ENCODE measurements around the gene RAB35. TPM values are rescaled to one million over a fixed set of nuclear protein-coding genes. Genes with fewer than 3 reads are reported as not detected.

RAB35 gene
- polyA plus RNA-seq, 4 donors, result 36.9 to 41.6 (median 39.2) TPM

DNA sequence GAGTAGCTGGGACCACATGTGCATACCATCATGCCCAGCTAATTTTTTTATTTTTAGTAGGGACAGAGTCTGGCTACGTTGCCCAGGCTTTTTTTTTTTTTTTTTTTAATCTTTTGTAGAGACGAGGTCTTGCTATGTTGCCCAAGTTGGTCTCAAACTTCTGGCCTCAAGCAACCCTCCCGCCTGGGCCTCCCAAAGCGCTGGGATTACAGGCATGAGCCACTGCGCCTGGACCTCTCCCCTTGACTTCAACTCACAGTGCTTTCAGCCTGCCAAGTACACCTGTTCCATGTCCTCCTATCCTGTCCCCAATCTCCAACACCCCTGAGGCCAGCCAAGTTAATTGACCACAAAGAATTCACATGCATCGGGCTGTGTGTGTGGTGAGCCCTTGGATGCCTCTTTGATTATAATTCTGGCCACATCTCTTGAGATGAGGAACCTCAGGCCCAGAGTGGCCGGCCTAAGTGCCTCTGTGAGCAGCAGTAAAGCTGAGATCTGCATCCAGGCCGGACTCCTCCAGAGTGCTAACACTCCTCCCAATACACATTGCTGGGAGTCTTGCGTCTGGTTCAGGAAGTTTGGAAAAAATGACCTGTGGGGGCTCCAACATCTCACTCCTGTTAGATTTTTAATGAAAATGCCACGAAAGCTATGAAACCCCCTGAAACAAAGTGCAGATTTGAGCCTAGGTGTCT, 6.8 kb downstream of the RAB35 start:
- DNase-seq (ENCODE audit: low read depth in 4 of 4, low spot score in 3 of 4), result no peak

GRCh38 chr12:120106151-120106550, 10.4 kb downstream of the RAB35 start:
- no peak for DNase-seq (ENCODE audit: low read depth in 4 of 4, low spot score in 3 of 4)

GRCh38 chr12:120103371-120103770, 13.2 kb downstream of the RAB35 start:
- no peak for DNase-seq (ENCODE audit: low read depth in 4 of 4, low spot score in 3 of 4)

DNA sequence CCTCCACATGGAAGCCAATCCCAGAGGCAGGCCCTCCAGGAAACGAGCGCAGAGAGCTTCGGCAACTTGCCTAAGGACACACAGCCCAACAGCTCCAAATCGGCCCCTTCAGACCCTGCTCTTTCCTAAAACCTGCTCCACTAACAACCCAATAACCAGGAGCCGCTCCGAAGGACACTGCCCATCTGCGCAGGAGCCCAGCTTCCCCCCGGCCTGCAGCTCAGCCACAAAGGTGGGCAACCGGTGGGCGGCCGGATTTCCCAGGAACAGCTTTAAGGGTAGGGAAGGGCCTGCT, 13.6 kb downstream of the RAB35 start:
- no peak for DNase-seq (ENCODE audit: low read depth in 4 of 4, low spot score in 3 of 4)

DNA sequence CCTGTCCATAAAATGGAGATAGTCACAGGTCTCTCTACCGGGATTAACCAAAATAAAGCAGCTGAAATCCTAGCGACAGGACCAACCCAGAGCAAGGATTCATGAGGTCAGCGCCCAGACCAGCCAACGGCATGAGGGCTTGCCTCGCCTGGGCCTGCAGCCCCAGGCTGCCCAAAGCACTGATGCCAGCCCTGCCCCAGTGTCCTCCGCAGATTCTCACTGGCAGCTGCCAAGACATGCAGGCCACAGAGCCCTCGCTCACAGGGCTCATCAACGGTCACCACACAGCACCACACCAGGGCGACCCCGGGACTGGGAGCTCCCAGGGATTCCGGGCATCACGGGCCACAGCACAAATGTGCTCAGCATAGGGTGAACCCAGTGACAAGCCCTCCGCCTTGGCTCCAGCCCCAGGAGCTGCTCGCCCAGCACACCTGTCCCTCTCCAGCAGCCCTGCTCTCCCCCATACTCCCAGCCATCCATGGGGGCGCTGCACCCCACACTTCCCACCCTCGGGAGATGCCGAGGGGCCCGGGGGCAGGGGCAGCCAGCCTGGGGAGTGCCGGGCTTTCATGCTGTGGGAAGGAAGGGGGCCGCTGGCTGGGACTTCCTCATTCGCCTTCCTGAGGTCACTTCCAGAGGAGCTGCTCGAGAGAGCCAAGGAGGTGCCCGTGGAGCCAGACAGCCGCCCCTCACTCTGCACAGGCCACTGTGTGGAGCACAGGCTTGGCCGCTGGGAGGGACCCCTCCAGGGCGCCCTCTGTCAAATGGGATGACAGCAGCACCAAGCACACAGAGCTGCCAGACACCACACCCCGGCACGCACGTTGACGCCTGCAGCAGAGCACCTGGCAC, 14.1 kb downstream of the RAB35 start:
- DNase-seq (ENCODE audit: low read depth in 4 of 4, low spot score in 3 of 4), result no peak

DNA sequence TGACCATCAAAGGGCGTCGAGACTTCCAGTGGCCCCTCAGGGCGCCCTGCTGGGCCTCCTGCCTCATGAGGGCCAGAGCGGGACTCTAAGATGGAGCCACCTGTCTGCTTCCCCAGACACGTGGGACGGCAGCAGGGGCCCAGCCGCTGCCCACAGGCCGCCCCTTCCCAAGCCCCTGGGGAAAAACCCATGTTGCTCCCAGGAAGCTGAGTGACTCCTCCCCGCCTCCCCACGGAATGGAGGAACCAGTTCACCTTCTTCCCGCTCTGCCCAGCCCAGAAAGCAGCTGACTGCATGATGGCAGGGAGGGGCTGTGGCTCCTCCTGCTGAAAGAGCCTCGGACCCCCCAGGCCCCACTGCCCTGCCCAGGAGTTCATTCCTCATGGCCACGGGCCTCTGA, 14.9 kb downstream of the RAB35 start:
- no peak for DNase-seq (ENCODE audit: low read depth in 4 of 4, low spot score in 3 of 4)

GRCh38 chr12:120101182-120101581, 15.4 kb downstream of the RAB35 start:
- DNase-seq (ENCODE audit: low read depth in 4 of 4, low spot score in 3 of 4), result no peak

- DNase-seq (ENCODE audit: low read depth in 4 of 4, low spot score in 3 of 4), result no peak
These were observed 15.9 kb downstream of the RAB35 start for GRCh38 chr12:120100630-120101029.

- DNase-seq (ENCODE audit: low read depth in 4 of 4, low spot score in 3 of 4), result no peak
These were observed 16.8 kb downstream of the RAB35 start for GRCh38 chr12:120099738-120100137.

DNA sequence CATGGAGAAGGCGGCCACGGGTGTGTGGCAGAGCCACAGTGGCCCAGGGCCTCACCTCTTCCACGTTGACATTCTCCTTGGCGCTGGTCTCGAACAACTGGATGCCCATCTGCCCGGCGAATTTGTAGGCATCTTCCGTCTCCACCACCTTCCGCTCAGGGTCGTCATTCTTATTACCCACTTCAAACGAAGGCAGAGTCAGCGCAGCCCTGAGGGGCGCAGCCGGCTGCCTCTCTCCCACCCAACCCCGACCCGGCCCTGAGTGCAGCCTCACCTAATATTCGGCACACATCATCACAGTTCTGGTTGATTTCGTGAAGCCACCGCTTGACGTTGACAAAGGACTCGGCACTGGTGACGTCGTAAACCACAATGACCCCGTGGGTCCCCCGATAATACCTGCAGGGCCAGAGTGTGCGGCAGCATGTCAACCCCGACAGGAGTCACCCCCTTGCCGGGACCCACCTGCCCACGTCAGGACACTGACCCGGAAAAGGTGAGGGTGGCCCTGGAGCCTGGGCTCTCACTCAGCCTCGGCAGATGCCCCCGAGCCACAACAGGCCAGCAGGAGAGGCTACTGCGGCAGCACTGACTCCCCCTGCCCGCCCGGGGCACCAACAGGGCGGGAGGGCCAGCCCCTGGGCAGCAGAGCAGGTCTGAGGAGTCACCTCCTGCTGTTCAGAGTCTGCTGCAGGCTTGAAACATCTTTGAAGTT, 17.6 kb downstream of the RAB35 start:
- no peak for DNase-seq (ENCODE audit: low read depth in 4 of 4, low spot score in 3 of 4)

DNA sequence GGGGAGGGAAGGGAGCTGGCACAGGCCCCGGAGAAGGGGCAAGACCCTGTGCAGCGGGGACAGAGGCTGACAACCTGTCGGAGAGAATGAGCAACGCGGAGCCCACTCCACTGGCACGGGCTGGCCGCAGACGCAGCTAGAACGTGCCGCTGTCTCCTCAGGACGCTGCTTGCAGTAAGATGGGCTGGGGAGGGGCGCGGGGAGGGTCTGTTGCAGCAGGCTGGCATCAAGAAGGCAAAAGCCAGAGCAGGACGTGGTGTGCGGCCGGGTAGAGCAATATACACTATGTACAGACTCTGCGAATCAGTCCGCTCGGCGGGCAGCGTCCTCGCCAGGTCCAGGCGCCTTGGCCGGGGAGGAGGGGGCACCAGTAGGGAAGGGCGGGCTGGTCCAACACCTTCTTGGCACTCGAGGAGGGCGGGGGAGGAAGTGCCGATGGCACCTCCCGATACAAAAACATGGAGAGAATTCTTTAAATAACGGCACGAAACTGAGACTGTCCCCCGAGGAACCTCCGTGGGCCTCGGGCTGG, 19.8 kb downstream of the RAB35 start:
- no peak for DNase-seq (ENCODE audit: low read depth in 4 of 4, low spot score in 3 of 4)

GRCh38 chr12:120095736-120096135, 20.8 kb downstream of the RAB35 start:
- no peak for DNase-seq (ENCODE audit: low read depth in 4 of 4, low spot score in 3 of 4)

DNA sequence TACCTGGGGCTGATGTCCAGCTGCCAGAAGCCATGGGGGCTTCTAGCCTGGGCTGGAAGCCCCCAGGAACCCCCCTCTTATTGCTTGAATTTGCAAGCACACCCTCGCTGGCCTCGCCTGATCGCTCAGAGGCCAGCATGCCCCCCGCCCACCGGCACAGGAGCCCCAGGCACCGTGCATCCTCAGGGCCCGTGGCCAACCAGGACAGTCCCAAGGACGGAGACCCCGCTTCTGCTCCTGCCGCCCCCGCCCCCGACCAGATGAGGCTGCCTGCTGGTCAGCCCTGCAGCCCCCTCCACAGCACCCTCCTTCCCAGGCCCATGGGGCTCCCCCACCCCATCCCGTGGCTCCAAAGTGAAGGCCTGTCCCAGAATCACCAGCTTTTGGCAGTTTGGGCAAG, 21.2 kb downstream of the RAB35 start:
- DNase-seq (ENCODE audit: low read depth in 4 of 4, low spot score in 3 of 4), result no peak

DNA sequence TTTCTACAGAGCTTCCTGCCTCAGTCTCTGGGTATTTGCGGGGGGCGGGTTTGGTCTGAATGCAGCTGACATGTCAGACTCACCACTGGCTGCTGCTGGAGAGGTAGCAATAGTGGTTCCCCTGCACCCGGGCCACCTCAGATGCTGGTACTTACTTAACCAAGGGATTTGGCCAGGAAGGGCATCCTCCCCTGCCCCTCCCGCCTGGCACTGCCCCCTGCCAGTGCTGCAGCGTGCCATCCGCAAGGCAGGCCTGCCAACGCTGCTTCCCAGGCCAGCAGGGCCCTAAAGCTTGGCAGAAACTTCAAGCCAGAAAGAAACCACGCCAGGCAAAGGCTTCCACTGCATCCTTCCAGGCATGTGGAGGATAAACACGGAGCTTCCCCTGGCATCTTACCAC, 22.1 kb downstream of the RAB35 start:
- no peak for DNase-seq (ENCODE audit: low read depth in 4 of 4, low spot score in 3 of 4)

DNA sequence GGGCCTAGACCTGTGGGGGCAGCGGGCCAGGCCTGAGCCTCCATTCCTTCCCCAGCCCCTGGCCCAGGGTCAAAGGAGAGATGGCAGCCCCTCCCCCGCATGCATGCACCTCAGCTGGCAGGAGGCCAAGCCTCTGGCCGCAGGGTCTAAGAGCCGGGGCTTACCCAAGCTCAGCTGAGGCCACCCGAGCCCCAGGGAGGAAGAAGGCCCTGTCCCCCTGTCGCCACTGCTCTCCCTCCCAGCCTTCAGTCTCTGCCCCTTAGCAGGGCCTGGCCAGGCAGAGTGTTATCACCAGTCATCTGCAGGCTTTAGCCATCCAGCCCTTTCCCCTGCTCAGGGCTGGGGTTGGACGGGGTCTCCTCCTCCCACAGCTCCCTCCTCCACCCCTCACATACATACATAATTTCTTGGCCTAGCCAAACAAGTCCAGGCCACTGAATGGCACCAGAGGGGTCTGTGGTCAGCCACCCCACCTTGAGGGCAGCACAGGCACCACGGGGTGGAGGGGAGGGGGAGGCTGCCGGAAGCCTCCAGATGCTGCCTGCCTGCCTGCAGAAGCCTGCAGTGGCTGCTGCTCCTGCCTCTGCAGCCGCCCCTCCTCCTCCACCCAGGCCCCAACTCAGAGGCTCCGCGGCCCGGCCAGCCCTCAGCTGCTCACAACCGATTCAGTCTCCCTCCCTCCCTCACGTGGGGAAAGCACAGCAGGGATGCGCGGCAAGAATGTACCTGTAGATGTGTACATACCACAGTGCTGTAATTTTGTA, 22.8 kb downstream of the RAB35 start:
- no peak for DNase-seq (ENCODE audit: low read depth in 4 of 4, low spot score in 3 of 4)

GRCh38 chr12:120093336-120093591, 23.3 kb downstream of the RAB35 start:
- DNase-seq (ENCODE audit: low read depth in 4 of 4, low spot score in 3 of 4), result no peak

DNA sequence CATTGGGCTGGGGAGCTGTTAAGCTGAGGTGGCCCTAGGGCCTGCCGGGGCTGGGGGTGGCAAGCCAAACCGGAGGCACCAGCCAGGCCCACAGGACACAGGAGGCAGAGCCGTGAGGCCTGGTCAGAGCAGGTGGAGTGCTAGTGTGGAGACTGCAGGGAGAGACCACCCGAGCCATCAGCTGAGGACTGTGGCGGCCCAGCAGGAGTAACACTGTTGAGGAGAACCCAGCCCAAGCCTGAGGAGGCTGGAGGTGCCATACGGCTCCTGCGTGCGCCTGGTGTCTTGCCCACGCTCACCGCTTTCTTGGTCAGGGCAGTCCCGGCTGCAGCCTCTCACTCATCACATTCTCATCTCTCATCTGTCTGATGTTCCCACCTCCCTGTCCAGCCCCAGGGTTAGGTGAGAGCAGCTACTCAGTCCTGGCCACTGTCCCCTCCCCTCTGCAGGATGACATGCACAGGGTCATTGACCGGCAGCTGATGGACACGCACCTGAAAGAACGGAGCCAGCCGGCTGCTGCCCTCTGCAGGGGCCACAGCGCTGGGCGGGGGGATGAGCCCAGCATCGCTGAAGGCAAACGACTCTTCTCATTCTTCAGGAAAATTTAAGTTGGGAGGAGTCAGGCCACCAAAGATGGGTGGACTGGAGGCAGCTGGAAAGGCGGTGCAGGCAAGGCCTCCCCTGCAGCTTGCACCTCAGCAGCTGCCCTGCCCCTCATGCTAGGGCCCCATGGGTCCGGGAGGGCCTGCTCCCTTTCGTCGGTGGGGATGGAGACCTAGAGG, 23.8 kb downstream of the RAB35 start:
- no peak for DNase-seq (ENCODE audit: low read depth in 4 of 4, low spot score in 3 of 4)

DNA sequence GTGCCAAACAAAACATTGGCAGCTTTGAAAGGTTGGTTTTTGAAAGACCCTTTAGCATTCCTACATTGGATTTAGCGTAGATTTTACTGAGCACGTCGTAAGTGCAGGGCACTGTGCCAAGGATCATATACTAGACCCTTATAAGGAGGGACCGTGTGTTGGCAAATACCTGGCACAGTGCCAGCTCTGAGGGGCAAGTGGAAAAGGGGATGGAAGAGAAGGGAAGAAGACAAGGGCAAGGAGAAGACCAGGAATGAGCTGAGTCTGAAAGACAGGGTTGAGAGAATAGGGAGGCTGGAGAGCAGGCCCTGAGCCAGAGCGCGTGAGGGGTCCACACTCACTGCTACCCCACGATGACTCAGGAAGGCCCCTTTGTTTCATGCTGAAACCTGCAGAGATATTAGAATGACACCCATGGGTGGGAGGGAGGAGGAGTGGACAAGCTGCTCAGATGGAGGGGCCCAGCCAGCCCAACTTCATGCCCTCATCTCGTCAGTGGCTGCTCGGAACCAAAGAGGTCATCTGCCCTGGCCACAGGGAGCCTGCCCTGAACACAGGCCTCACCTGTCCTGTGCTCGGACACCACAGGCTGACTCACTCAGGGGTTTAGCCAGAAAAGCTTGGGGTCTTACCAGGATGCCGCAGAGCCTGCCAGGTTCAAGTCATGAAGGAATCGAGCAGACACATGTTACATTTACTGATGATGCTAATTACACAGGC, 25.0 kb downstream of the RAB35 start:
- no peak for DNase-seq (ENCODE audit: low read depth in 4 of 4, low spot score in 3 of 4)

DNA sequence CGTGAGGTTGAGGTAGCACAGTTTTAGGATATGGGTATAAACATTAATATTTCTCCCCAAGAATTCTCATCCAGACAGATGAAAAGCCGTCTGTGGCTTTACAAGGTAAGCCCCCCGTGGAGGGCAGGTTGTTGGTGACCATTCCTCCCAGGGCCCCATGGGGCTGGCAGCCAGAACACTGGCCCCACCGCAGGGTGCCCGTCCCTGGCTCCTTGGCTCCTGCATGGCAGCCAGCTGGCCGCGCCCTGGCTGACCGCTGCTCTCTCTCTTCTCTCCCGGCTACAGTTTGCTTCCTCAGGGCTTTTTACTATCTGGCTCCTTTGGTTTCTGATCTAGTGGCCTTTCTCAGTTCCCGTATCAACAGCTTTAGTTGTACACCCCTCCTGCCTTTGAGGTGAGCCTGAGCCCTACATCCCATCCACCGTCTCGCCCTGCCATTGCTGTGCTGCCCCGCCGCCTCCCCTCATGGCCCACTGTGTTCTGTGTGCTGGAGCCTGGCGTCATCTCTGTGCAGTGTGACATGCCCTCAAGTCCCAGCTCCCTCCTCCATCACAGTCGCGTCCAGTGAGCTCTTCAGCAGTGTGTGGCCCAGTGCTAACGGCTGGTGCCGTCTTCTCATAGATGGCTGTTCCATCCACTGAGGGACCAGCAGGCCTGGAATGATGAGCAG, 25.8 kb downstream of the RAB35 start:
- DNase-seq (ENCODE audit: low read depth in 4 of 4, low spot score in 3 of 4), result no peak

Measured in right renal pelvis (tissue), 4 donors.